Mammary epithelial cell (primary cell): ENCODE data around the gene PALLD.

Experiments
- EZH2 ChIP-seq: IDR thresholded peaks from 2 replicates; pipeline ENCODE4 v1.6.1; 2012; ENCODE audit warnings: low read length, inconsistent platforms, borderline replicate concordance
- TF ChIP-seq, protein P1 (sequence below), 2 donors: IDR thresholded peaks in 1 of 2; conservative IDR thresholded peaks in 1 of 2; 2 replicates each; pipeline ENCODE4 v1.5.1; 2011 to 2012; ENCODE audit warnings: inconsistent platforms in 2 of 2, low read length in 2 of 2, mild to moderate bottlenecking in 2 of 2, control low read depth in 1 of 2, low read depth in 1 of 2; ENCODE audit not compliant: insufficient read depth in 1 of 2; ENCODE audit errors: extremely low read depth in 1 of 2

DNA sequence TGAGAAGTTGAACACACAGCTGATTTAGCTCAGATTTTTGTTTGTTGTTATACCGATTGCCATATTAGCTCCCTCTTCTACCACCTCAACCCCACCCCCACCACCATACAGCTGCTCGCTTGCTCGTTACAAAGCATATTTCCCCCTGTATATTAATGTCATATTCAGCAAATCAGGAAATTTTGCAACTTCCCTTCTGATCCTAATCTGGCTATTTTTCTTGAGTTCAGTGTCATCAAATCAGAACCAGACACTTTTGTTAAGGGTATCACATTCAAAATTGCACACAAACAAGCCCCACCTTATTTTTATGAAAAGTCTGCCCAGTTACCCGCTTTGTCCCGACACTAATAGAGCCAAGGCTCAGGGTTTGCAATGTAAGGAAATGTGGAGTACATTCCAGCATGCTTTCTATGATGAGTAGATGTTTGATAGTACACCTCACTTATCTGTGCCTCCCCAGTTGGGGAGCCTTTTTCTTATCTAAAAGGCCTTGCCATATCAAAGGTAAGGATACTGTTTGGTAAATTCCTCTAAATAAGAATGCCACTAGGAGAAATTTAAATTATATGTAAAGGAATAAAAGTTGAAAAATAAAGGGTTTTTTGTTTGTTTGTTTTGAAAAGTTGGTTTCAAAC, 301.0 kb downstream of the PALLD start:
- TF ChIP-seq, protein P1, sequence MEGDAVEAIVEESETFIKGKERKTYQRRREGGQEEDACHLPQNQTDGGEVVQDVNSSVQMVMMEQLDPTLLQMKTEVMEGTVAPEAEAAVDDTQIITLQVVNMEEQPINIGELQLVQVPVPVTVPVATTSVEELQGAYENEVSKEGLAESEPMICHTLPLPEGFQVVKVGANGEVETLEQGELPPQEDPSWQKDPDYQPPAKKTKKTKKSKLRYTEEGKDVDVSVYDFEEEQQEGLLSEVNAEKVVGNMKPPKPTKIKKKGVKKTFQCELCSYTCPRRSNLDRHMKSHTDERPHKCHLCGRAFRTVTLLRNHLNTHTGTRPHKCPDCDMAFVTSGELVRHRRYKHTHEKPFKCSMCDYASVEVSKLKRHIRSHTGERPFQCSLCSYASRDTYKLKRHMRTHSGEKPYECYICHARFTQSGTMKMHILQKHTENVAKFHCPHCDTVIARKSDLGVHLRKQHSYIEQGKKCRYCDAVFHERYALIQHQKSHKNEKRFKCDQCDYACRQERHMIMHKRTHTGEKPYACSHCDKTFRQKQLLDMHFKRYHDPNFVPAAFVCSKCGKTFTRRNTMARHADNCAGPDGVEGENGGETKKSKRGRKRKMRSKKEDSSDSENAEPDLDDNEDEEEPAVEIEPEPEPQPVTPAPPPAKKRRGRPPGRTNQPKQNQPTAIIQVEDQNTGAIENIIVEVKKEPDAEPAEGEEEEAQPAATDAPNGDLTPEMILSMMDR (conservative IDR thresholded peaks at IDR 0.05 in 1 of 2, IDR thresholded peaks at IDR 0.05 in 1 of 2; ENCODE audit: extremely low read depth in 1 of 2, insufficient read depth in 1 of 2, low read depth in 1 of 2, low read length in 2 of 2), result no peak
- TF ChIP-seq EZH2, result no peak
